ENCODE results near the gene KIF19. TPM values are rescaled to one million over a fixed set of nuclear protein-coding genes. Genes with fewer than 3 reads are reported as not detected.

The KIF19 gene
- total and polyA plus RNA-seq, 4 donors, result 4.2 to 12.7 (median 6.7) TPM

GRCh38 chr17:74389084-74389753, 63.2 kb downstream of the KIF19 start:
- Histone ChIP-seq H3K4me1 (ENCODE audit: control insufficient read depth in 5 of 5, insufficient read depth in 5 of 5, low read length in 5 of 5) (no peaks in the 10 kb centered on the region), H3K27ac (ENCODE audit: low read depth in 1 of 2, low read length in 1 of 2) (no peak overlapping the region), H3K4me3 (no peak overlapping the region), H3K27me3 (ENCODE audit: control insufficient read depth in 3 of 3, insufficient read depth in 3 of 3, low read length in 2 of 3) (no peaks in the 10 kb centered on the region), H3K9me3 (ENCODE audit: control insufficient read depth in 4 of 4, insufficient read depth in 3 of 4, low read length in 3 of 4) (peaks cover 0 to 2% (median 0%) of the 10 kb centered on the region in 4 donors), H3K9ac (ENCODE audit: insufficient read depth in 1 of 2, low read length in 2 of 2) (no peak overlapping the region), H3K36me3 (ENCODE audit: control insufficient read depth in 4 of 4, insufficient read depth in 4 of 4, low read length in 4 of 4) (no peaks in the 10 kb centered on the region)
- ATAC-seq (ENCODE audit: insufficient read depth, low FRiP score) (no peak), DNase-seq (peak in 1 of 3 donors; percentile 37)
- no peak for TF ChIP-seq CTCF (IDR thresholded peaks at IDR 0.05; ENCODE audit: control extremely low read depth, extremely low read depth)
- 61 to 78% methylated on average over 12 of the region's 12 CpGs for WGBS, 2 donors

DNA sequence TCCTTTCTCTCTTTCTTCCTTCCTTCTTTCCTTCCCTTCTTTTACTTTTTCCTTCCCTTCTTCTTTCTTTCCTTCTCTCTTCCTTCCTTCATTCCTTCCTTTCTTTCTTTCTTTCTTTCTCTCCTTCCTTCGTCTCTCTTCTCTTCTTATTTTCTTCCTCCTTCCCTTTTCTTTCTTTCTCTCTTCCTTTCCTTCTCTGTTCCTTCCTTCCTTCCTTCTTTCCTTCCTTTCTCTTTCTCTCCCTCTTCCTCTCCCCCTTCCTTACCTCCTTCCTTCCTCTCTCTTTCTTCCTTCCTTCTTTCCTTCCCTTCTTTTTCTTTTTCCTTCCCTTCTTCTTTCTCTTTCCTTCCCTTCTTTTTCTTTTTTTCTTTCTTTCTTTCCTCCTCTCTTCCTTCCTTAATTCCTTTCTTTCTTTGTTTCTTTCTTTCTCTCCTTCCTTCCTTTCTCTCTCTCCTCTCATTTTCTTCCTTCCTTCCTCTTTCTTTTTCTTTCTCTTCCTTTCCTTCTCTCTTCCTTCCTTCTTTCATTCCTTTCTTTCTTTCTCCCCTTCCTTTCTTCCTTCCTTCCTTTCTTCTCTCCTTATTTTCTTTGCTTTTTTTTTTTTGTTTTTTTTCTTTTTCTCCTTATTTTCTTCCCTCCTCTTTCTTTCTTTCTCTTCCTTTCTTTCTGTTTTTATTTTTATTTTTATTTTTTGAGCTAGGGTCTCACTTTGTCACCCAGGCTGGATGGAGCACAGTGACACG, 64.1 kb downstream of the KIF19 start:
- DNase-seq, result no peak
- Histone ChIP-seq H3K27me3 (ENCODE audit: control insufficient read depth in 3 of 3, insufficient read depth in 3 of 3, low read length in 2 of 3) (no peaks in the 10 kb centered on the region), H3K4me3 (no peak overlapping the region), H3K4me1 (ENCODE audit: control insufficient read depth in 5 of 5, insufficient read depth in 5 of 5, low read length in 5 of 5) (no peaks in the 10 kb centered on the region), H3K9me3 (ENCODE audit: control insufficient read depth in 4 of 4, insufficient read depth in 3 of 4, low read length in 3 of 4) (peaks cover 0 to 2% (median 0%) of the 10 kb centered on the region in 4 donors), H3K27ac (ENCODE audit: low read depth in 1 of 2, low read length in 1 of 2) (no peak overlapping the region), H3K36me3 (ENCODE audit: control insufficient read depth in 4 of 4, insufficient read depth in 4 of 4, low read length in 4 of 4) (no peaks in the 10 kb centered on the region), H3K9ac (ENCODE audit: insufficient read depth in 1 of 2, low read length in 2 of 2) (no peak overlapping the region)
- ATAC-seq (ENCODE audit: insufficient read depth, low FRiP score), result no peak
- WGBS, 2 donors, result 70 to 92% methylated on average over 2 of the region's 2 CpGs
- TF ChIP-seq CTCF (IDR thresholded peaks at IDR 0.05; ENCODE audit: control extremely low read depth, extremely low read depth), result no peak

- H3K9me3 ChIP-seq (ENCODE audit: control insufficient read depth in 4 of 4, insufficient read depth in 3 of 4, low read length in 3 of 4), result peaks cover 0 to 2% (median 0%) of the 10 kb centered on the region in 4 donors
Measured at GRCh38 chr17:74390680-74391653, 64.9 kb downstream of the KIF19 start.

More at GRCh38 chr17:74390680-74391653, 64.9 kb downstream of the KIF19 start:
- H3K27ac ChIP-seq (ENCODE audit: low read depth in 1 of 2, low read length in 1 of 2), result no peak overlapping the region
- DNase-seq (peak in 1 of 3 donors; percentile 12), ATAC-seq (ENCODE audit: insufficient read depth, low FRiP score) (no peak)
- WGBS, 2 donors, result 82 to 84% methylated on average over 11 of the region's 11 CpGs
- H3K27me3 ChIP-seq (ENCODE audit: control insufficient read depth in 3 of 3, insufficient read depth in 3 of 3, low read length in 2 of 3), result no peaks in the 10 kb centered on the region
- TF ChIP-seq CTCF (IDR thresholded peaks at IDR 0.05; ENCODE audit: control extremely low read depth, extremely low read depth), result no peak
- H3K9ac ChIP-seq (ENCODE audit: insufficient read depth in 1 of 2, low read length in 2 of 2), result no peak overlapping the region
- H3K36me3 ChIP-seq (ENCODE audit: control insufficient read depth in 4 of 4, insufficient read depth in 4 of 4, low read length in 4 of 4), result no peaks in the 10 kb centered on the region
- no peak overlapping the region for H3K4me3 ChIP-seq
- no peaks in the 10 kb centered on the region for H3K4me1 ChIP-seq (ENCODE audit: control insufficient read depth in 5 of 5, insufficient read depth in 5 of 5, low read length in 5 of 5)
